Cardiac muscle cell (in vitro differentiated cells and primary cell): ENCODE data around the gene DNAH6. TPM values are rescaled to one million over a fixed set of nuclear protein-coding genes. Genes with fewer than 3 reads are reported as not detected.
A peak's percentile ranks its signal among the peaks of the same experiment; 100 is the strongest.
"Not testable (repeated sequence)": the region's sequence is repeated elsewhere in the genome, so short reads cannot be mapped to it uniquely, and the experiment has no call there.

Experiments
- DNase-seq, 2 donors: peaks; one replicate each; pipeline versions ENCODE4 v3.0.0 to v3.0.0-alpha.2; 2010 to 2017; ENCODE audit warnings: low read depth in 1 of 2, low spot score in 1 of 2
- H3K27ac ChIP-seq: fragments of 200-600 bp; sonication (generic); 2 replicates; pipeline ENCODE4 v1.5.1; 2016
- H3K27me3 ChIP-seq: fragments of 200-600 bp; sonication (generic); 2 replicates; pipeline ENCODE4 v1.6.0; 2016; ENCODE audit warnings: control low read depth
- H3K36me3 ChIP-seq: fragments of 200-600 bp; sonication (generic); 2 replicates; pipeline ENCODE4 v1.5.1; 2016; ENCODE audit warnings: control low read depth
- H3K4me1 ChIP-seq: fragments of 200-600 bp; sonication (generic); 2 replicates; pipeline ENCODE4 v1.8.1; 2017; ENCODE audit warnings: low read depth, mild to moderate bottlenecking, mixed run types
- H3K4me3 ChIP-seq: fragments of 200-600 bp; sonication (generic); 2 replicates; pipeline ENCODE4 v1.5.1; 2016; ENCODE audit warnings: mild to moderate bottlenecking
- H3K9me3 ChIP-seq: fragments of 200-600 bp; sonication (generic); 2 replicates; pipeline ENCODE4 v1.5.1; 2017; ENCODE audit warnings: low read depth, mild to moderate bottlenecking, control low read depth
- CTCF ChIP-seq: IDR thresholded peaks from 2 replicates; pipeline ENCODE4 v1.5.1; 2012; ENCODE audit warnings: low read depth, mild to moderate bottlenecking, low read length
- polyA plus RNA-seq: library from polyadenylated mRNA; unstranded; fragments of >200 nt; fragmentation: Nextera tagmentation; extraction: Ambion mirVana; gene quantifications from 2 replicates; pipeline ENCODE4 v1.2.1, GENCODE V29; 2016
- total RNA-seq: library from RNA; depleted of rRNA; stranded (reverse); fragments of >200 nt; gene quantifications from 2 replicates; pipeline ENCODE4 v1.2.3, GENCODE V29; 2016

The DNAH6 gene
- total RNA-seq (0.18 and 0.66 TPM in 2 replicates), polyA plus RNA-seq (0.45 and 0.73 TPM in 2 replicates)

- Histone ChIP-seq H3K27me3 (no peaks in the 10 kb centered on the region), H3K27ac (no peak within 1 kb of the TSS), H3K9me3 (no peaks in the 10 kb centered on the region), H3K4me3 (peak within 1 kb of the TSS; percentile 24), H3K36me3 (no peaks in the 10 kb centered on the region), H3K4me1 (no peaks in the 10 kb centered on the region)
- no peak for TF ChIP-seq CTCF
- DNase-seq, result peak; percentile 92 to 97
Measured at GRCh38 chr2:84516234-84516986, at the start of gene DNAH6. TSS of gene DNAH6 (plus strand) at chr2:84516498. CDS start at chr2:84517827, 1,329 bp downstream.

DNA sequence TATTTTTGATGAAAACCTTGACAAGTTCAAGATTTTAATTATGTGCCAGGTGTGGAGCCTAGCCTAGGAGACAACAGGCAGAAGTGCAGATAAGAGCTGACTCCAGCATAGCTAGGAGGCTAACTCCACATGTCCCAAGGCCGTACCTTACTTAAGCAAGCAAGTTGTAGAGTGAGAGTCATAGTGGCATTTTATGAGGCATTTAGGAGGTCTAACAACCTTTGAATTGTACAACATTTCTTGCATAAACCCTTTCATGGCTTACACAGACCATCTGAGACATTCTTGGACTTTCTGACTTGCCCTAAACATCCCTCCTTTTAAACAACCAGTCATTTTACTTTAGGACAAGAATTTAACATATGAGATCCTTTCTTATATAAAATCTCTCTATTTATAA is 48.9 kb upstream of the DNAH6 start:
- H3K27ac ChIP-seq, result no peak overlapping the region
- no peak overlapping the region for H3K4me3 ChIP-seq
- no peak for TF ChIP-seq CTCF
- no peak for DNase-seq
- H3K36me3 ChIP-seq, result no peaks in the 10 kb centered on the region
- no peaks in the 10 kb centered on the region for H3K27me3 ChIP-seq
- H3K4me1 ChIP-seq, result no peaks in the 10 kb centered on the region
- no peaks in the 10 kb centered on the region for H3K9me3 ChIP-seq

- not testable (repeated sequence) for H3K4me1 ChIP-seq, H3K4me3 ChIP-seq, H3K27ac ChIP-seq, H3K9me3 ChIP-seq, H3K27me3 ChIP-seq, H3K36me3 ChIP-seq
- peak in 1 of 2 donors; percentile 77 for DNase-seq
Measured at GRCh38 chr2:84472423-84472822, 43.9 kb upstream of the DNAH6 start.

DNA sequence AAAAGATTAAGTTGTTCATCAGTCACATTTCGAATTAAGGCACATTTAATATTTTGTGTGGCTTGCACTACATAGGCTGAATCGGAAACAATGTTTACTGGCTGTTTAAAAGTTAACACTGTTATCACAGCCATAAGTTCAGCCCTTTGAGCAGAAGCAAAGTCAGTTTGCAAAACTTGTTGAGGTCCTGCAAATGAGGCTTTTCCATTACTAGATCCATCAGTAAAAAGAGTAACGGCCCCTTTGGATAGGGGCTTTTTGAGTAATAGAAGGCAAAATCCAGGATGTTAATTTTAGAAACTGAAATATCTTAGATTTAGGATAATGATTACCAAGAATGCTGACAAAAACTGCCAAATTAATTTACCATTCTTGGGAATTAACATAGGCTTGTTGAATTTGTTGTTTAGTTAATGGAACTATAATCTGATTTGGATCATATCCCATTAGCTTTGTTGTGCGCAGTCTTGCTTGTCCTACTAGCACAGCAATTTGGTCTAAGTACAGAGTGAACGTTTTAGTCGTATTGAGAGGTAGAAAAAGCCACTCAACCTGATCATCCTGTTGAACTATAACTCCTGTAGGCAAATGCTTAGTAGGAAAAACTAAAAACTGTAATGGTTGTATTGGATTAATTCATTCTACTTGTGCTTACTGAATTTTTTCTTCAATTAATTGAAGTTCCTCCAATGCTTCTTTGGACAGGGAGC is 43.3 kb upstream of the DNAH6 start:
- no peak for TF ChIP-seq CTCF
- no peaks in the 10 kb centered on the region for H3K36me3 ChIP-seq
- no peaks in the 10 kb centered on the region for H3K27me3 ChIP-seq
- no peak for DNase-seq
- H3K27ac ChIP-seq, result no peak overlapping the region
- no peaks in the 10 kb centered on the region for H3K9me3 ChIP-seq
- no peaks in the 10 kb centered on the region for H3K4me1 ChIP-seq
- no peak overlapping the region for H3K4me3 ChIP-seq

GRCh38 chr2:84474176-84474575 is 42.1 kb upstream of the DNAH6 start:
- H3K36me3 ChIP-seq, result no peaks in the 10 kb centered on the region
- no peak for DNase-seq
- no peaks in the 10 kb centered on the region for H3K4me1 ChIP-seq
- no peak overlapping the region for H3K27ac ChIP-seq
- no peak for TF ChIP-seq CTCF
- H3K9me3 ChIP-seq, result no peaks in the 10 kb centered on the region
- no peak overlapping the region for H3K4me3 ChIP-seq
- no peaks in the 10 kb centered on the region for H3K27me3 ChIP-seq

GRCh38 chr2:84477886-84478285 is 38.4 kb upstream of the DNAH6 start:
- H3K27ac ChIP-seq, result no peak overlapping the region
- no peak for DNase-seq
- H3K36me3 ChIP-seq, result no peaks in the 10 kb centered on the region
- TF ChIP-seq CTCF, result no peak
- H3K4me1 ChIP-seq, result no peaks in the 10 kb centered on the region
- no peaks in the 10 kb centered on the region for H3K27me3 ChIP-seq
- H3K4me3 ChIP-seq, result no peak overlapping the region
- no peaks in the 10 kb centered on the region for H3K9me3 ChIP-seq
